Upper lobe of right lung (tissue), 1 donor: ENCODE results near the gene C2CD2. TPM values are rescaled to one million over a fixed set of nuclear protein-coding genes. Genes with fewer than 3 reads are reported as not detected.

Experiments used
- ATAC-seq: fragments of 200-7000 bp; cut with Tn5 transposase; one replicate; pipeline ENCODE4 v1.9.1; 2020; ENCODE audit warnings: mild to moderate bottlenecking, moderate library complexity
- DNase-seq: peaks from one replicate; pipeline ENCODE4 v3.0.0-alpha.2; 2020
- H3K27ac ChIP-seq: fragments of 200-600 bp; one replicate; pipeline ENCODE4 v1.8.0; 2022
- H3K27me3 ChIP-seq: fragments of 200-600 bp; one replicate; pipeline ENCODE4 v1.8.0; 2022; ENCODE audit warnings: mild to moderate bottlenecking
- H3K36me3 ChIP-seq: fragments of 200-600 bp; one replicate; pipeline ENCODE4 v1.8.0; 2022
- H3K4me1 ChIP-seq: fragments of 200-600 bp; one replicate; pipeline ENCODE4 v1.8.0; 2022
- H3K4me3 ChIP-seq: fragments of 200-600 bp; one replicate; pipeline ENCODE4 v1.8.0; 2022; ENCODE audit warnings: mild to moderate bottlenecking
- H3K9me3 ChIP-seq: fragments of 200-600 bp; one replicate; pipeline ENCODE4 v1.8.0; 2022
- intact Hi-C: fragments of 100-400 bp; cut with DNase I; formaldehyde crosslinking; loops from one replicate; pipeline ENCODE4 v1.11.0; 2022
- total RNA-seq: library from RNA; stranded (reverse); fragmentation: NEBNext Ultra II Directional; extraction: Animal tissue kit (Norgen Biotek cat#: 25700); gene quantifications from one replicate; pipeline ENCODE4 v1.2.1, GENCODE V29; 2021
- TF ChIP-seq, protein P1 (sequence below): fragments of 200-600 bp; IDR thresholded peaks from one replicate; pipeline ENCODE4 v1.8.0; 2022; ENCODE audit warnings: antibody characterized with exemption
- donor health status: DM: no; HTN: yes; CAD: no; lungs with severe emphysema.

C2CD2 gene
- total RNA-seq, 1 donor from 2014 or later, result 26.4 TPM

DNA sequence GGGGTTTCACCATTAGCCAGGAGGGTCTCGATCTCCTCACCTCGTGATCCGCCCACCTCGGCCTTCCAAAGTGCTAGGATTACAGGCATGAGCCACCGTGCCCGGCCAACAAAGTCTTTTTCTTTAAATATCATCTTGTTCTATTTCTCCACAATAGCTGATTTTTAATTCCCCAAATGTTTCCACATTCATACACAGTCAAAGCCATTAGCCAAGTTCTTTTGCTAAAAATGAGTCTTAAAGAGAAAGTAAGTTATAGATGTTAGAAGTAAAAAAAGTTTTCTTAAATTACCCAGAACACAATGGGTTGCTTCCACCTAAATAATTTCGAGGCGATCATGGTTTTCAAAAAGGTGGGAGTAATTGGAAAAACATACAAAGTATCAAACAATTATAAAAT lies 30.6 kb downstream of the C2CD2 start:
- DNase-seq (no peak), ATAC-seq (no peak)
- TF ChIP-seq, protein P1, sequence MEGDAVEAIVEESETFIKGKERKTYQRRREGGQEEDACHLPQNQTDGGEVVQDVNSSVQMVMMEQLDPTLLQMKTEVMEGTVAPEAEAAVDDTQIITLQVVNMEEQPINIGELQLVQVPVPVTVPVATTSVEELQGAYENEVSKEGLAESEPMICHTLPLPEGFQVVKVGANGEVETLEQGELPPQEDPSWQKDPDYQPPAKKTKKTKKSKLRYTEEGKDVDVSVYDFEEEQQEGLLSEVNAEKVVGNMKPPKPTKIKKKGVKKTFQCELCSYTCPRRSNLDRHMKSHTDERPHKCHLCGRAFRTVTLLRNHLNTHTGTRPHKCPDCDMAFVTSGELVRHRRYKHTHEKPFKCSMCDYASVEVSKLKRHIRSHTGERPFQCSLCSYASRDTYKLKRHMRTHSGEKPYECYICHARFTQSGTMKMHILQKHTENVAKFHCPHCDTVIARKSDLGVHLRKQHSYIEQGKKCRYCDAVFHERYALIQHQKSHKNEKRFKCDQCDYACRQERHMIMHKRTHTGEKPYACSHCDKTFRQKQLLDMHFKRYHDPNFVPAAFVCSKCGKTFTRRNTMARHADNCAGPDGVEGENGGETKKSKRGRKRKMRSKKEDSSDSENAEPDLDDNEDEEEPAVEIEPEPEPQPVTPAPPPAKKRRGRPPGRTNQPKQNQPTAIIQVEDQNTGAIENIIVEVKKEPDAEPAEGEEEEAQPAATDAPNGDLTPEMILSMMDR, result no peak
- no peaks in the 10 kb centered on the region for H3K27me3 ChIP-seq
- H3K9me3 ChIP-seq, result no peaks in the 10 kb centered on the region
- intact Hi-C loops, result no loop called here
- no peak overlapping the region for H3K27ac ChIP-seq
- H3K4me1 ChIP-seq, result peaks cover 36% of the 10 kb centered on the region
- peaks cover 6% of the 10 kb centered on the region for H3K36me3 ChIP-seq
- no peak overlapping the region for H3K4me3 ChIP-seq

DNA sequence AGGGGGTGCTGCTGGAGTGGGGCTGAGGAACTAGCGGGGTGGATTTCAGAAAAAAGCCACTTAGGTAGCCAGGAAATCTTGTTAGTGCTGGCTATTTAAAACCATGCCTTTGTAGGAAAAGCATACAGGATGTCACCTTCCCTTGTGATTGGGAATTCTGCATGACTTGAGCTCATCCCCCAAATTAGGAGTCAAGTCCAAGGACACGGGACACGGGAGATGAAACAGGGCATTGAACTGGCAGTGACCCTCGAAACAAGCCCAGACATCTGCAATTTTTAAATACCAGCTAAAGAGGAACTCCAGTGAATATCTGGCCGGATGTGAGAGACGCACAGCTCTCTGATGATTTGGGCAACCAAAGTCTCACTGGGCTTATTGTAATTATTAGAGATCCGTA lies 32.8 kb downstream of the C2CD2 start:
- Histone ChIP-seq H3K4me3 (no peak overlapping the region), H3K36me3 (peaks cover 23% of the 10 kb centered on the region), H3K27ac (no peak overlapping the region), H3K4me1 (peaks cover 23% of the 10 kb centered on the region), H3K9me3 (no peaks in the 10 kb centered on the region), H3K27me3 (no peaks in the 10 kb centered on the region)
- TF ChIP-seq, protein P1, result no peak
- DNase-seq (no peak), ATAC-seq (peak; percentile 44)
- intact Hi-C loops, result no loop called here

DNA sequence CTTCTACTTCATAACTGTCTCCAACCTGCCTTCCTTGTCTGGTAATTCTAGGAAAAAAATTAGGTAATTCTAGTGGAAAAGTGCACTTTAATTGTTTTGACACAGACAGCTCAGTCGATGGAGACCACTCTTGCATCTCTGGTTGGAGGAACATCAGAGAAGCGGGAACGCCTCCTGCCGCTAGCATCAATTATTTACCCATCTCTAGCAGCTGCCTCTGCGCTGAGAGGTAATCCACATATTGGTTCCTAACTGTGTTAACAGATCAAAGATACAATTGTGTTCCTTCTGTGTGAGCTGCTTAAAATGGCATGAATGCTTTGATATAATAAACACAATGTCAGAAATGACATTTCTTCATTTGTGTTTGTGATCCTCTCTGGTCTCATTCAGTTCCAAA lies 33.3 kb downstream of the C2CD2 start:
- Histone ChIP-seq H3K9me3 (no peaks in the 10 kb centered on the region), H3K4me3 (no peak overlapping the region), H3K36me3 (peaks cover 29% of the 10 kb centered on the region), H3K27me3 (no peaks in the 10 kb centered on the region), H3K27ac (no peak overlapping the region), H3K4me1 (peaks cover 18% of the 10 kb centered on the region)
- TF ChIP-seq, protein P1, result no peak
- intact Hi-C loops, result no loop called here
- ATAC-seq (no peak), DNase-seq (no peak)

DNA sequence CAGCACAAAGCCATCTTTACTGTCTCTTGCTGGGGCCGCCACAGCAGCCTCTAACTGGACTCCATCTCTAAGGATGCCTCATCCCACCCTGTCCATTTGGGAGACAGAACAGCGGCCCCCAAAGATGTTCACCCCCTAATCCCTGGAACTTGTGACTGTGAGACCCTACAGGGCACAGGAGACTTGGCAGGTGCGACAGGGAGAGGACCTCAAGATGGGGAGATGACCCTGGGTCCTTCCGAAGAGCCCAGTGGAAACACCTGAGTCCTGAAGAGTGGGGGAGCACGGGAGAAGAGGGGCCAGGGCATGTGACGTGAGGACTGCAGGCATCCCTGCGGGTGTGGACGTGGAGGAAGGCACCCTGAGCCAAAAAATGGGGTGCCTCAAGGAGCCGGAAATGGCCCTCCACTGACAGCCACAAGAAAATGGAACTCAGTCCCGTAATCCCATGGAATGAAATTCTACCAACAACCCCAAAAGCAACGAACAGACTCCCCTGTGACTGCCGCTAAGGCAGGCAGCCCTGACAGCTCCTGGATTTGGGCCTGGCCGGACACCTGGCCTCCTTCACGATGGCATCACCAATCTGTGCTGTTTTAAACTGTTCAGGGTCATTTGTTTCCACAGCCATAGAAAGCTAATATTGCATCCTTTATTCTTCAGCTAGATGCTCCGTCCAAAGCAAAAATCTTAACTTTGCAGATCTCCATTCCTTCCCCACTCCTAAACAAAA lies 34.0 kb downstream of the C2CD2 start:
- no peak overlapping the region for H3K4me3 ChIP-seq
- no peak for DNase-seq

DNA sequence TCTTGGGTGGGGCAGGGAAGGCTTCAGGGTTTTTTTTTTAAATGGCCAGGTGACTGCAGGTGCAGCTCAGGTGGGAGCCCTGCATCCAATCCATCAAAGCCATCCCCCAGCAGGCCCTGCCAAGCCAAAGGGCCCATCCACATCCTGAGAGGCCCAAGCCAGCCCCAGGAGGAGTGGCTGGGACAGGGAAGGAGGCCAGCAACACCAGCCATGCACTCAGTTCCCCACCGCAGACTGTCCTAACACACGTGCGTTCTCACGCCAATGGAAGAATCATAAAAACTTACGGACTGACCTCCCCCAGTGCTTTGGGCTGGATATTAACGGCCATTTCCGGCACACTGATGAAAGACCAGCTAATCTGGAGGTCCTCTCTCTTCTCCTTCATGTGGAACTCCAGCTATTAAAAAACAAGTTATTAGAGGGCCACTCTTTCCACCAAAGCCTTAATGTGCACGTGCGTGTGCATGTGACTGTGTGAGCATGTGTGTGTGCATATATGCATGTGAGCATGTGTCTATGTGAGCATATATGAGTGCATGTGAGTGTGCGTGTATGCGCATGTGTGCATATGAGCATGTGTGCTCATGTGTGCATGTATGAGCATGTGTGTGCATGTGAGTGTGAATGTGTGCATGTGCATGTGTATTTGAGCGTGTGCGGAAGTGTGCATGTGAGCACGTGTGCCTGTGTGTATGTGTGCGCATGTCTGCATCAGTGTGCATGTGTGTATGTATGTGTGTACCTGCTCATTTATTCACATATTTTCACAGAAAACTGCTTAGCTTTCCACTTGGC lies 35.1 kb downstream of the C2CD2 start:
- Histone ChIP-seq H3K4me1 (peaks cover 7% of the 10 kb centered on the region), H3K4me3 (no peak overlapping the region), H3K27me3 (no peaks in the 10 kb centered on the region), H3K36me3 (peaks cover 41% of the 10 kb centered on the region), H3K27ac (no peak overlapping the region), H3K9me3 (no peaks in the 10 kb centered on the region)
- no peak for ATAC-seq
- no peak for DNase-seq
- intact Hi-C loops, result no loop called here
- TF ChIP-seq, protein P1, result no peak

More for the DNA sequence above, 34.0 kb downstream of the C2CD2 start:
- Histone ChIP-seq H3K27ac (no peak overlapping the region), H3K36me3 (peaks cover 31% of the 10 kb centered on the region), H3K27me3 (no peaks in the 10 kb centered on the region), H3K9me3 (no peaks in the 10 kb centered on the region), H3K4me1 (peaks cover 13% of the 10 kb centered on the region)
- ATAC-seq, result no peak
- intact Hi-C loops, result no loop called here
- TF ChIP-seq, protein P1, result no peak
